Fibroblast of the aortic adventitia (primary cell): Measurements from ENCODE around the gene LAMP2. TPM values are rescaled to one million over a fixed set of nuclear protein-coding genes. Genes with fewer than 3 reads are reported as not detected.
A peak's percentile ranks its signal among the peaks of the same experiment; 100 is the strongest.

Experiments used
- DNase-seq: peaks from one replicate; pipeline ENCODE4 v3.0.0-alpha.2; 2010; ENCODE audit warnings: low read depth
- H3K4me3 ChIP-seq: 2 replicates; pipeline ENCODE4 v1.5.1; 2011; ENCODE audit warnings: low read depth, mild to moderate bottlenecking, control low read depth, low read length, moderate library complexity
- CTCF ChIP-seq: IDR thresholded peaks from 2 replicates; pipeline ENCODE4 v1.5.1; 2011; ENCODE audit warnings: mild to moderate bottlenecking, low read length, control low read depth, inconsistent platforms; ENCODE audit not compliant: insufficient read depth
- total RNA-seq: library from RNA; depleted of rRNA; stranded (reverse); fragments of >200 nt; gene quantifications from 2 replicates; pipeline ENCODE4 v1.2.3, GENCODE V29; 2012; ENCODE audit warnings: low replicate concordance

Gene LAMP2
- total RNA-seq, 1 donor: 247 TPM

- TF ChIP-seq CTCF: no peak
- DNase-seq: peak; percentile 62
Measured at GRCh38 chrX:120446498-120446897, 22.6 kb downstream of the LAMP2 start.

GRCh38 chrX:120439921-120440320 lies 29.2 kb downstream of the LAMP2 start:
- no peak for TF ChIP-seq CTCF
- no peak for DNase-seq
- no peak overlapping the region for H3K4me3 ChIP-seq

More at GRCh38 chrX:120446498-120446897, 22.6 kb downstream of the LAMP2 start:
- no peak overlapping the region for H3K4me3 ChIP-seq

GRCh38 chrX:120429776-120430540 lies 39.1 kb downstream of the LAMP2 start:
- no peak for DNase-seq
- TF ChIP-seq CTCF: no peak
- H3K4me3 ChIP-seq: no peak overlapping the region

- peak; percentile 9 for DNase-seq
- no peak overlapping the region for H3K4me3 ChIP-seq
- TF ChIP-seq CTCF: no peak
Measured at GRCh38 chrX:120428309-120428708, 40.8 kb downstream of the LAMP2 start.

GRCh38 chrX:120426599-120426998 lies 42.5 kb downstream of the LAMP2 start:
- no peak overlapping the region for H3K4me3 ChIP-seq

GRCh38 chrX:120419463-120419862 lies 49.6 kb downstream of the LAMP2 start:
- H3K4me3 ChIP-seq: no peak overlapping the region
- no peak for DNase-seq
- TF ChIP-seq CTCF: no peak

More at GRCh38 chrX:120426599-120426998, 42.5 kb downstream of the LAMP2 start:
- DNase-seq: peak; percentile 9
- TF ChIP-seq CTCF: no peak
